WTC11 (cell line): Measurements from ENCODE around the gene RBL1.
"Not testable (repeated sequence)": the region's sequence is repeated elsewhere in the genome, so short reads cannot be mapped to it uniquely, and the experiment has no call there.

ENCODE experiments used
- CBFB ChIP-seq: sonication (generic); formaldehyde crosslinking; IDR thresholded peaks from 2 replicates; pipeline ENCODE4 v1.8.1; 2022; ENCODE audit warnings: mild to moderate bottlenecking, low read depth, missing genetic modification reagents
- CREB1 ChIP-seq: sonication (generic); formaldehyde crosslinking; IDR thresholded peaks from 2 replicates; pipeline ENCODE4 v1.8.0; 2023; ENCODE audit warnings: mild to moderate bottlenecking, missing genetic modification reagents
- ETV6 ChIP-seq: sonication (generic); formaldehyde crosslinking; IDR thresholded peaks from 2 replicates; pipeline ENCODE4 v1.8.1; 2022; ENCODE audit warnings: mild to moderate bottlenecking, missing genetic modification reagents
- HMGA2 ChIP-seq: fragments of 250-450 bp; sonication (Bioruptor Pico); IDR thresholded peaks from 2 replicates; pipeline ENCODE4 v1.4.0; 2021; ENCODE audit warnings: mild to moderate bottlenecking, moderate library complexity
- JUN ChIP-seq: sonication (generic); formaldehyde crosslinking; IDR thresholded peaks from 2 replicates; pipeline ENCODE4 v1.8.0; 2023; ENCODE audit warnings: mild to moderate bottlenecking, missing genetic modification reagents
- MAX ChIP-seq: sonication (generic); formaldehyde crosslinking; IDR thresholded peaks from 2 replicates; pipeline ENCODE4 v1.8.0; 2022; ENCODE audit warnings: mild to moderate bottlenecking, missing genetic modification reagents
- NFE2L1 ChIP-seq: sonication (generic); formaldehyde crosslinking; IDR thresholded peaks from 2 replicates; pipeline ENCODE4 v1.8.1; 2023; ENCODE audit warnings: missing genetic modification reagents
- ZBTB43 ChIP-seq: sonication (generic); formaldehyde crosslinking; IDR thresholded peaks from 2 replicates; pipeline ENCODE4 v1.8.1; 2023; ENCODE audit warnings: mild to moderate bottlenecking, missing genetic modification reagents
- ZNF232 ChIP-seq: sonication (generic); formaldehyde crosslinking; IDR thresholded peaks from 2 replicates; pipeline ENCODE4 v1.8.0; 2022; ENCODE audit warnings: mild to moderate bottlenecking, missing genetic modification reagents
- ZNF263 ChIP-seq: sonication (generic); formaldehyde crosslinking; IDR thresholded peaks from 2 replicates; pipeline ENCODE4 v1.8.1; 2022; ENCODE audit warnings: low read depth, mild to moderate bottlenecking, moderate library complexity, missing genetic modification reagents
- TF ChIP-seq, protein P1 (sequence below): fragments of 200-600 bp; IDR thresholded peaks from 2 replicates; pipeline ENCODE4 v1.8.0; 2022; ENCODE audit warnings: antibody characterized with exemption
- TF ChIP-seq, protein P2 (sequence below): sonication (generic); formaldehyde crosslinking; IDR thresholded peaks from 2 replicates; pipeline ENCODE4 v1.8.1; 2023; ENCODE audit warnings: mild to moderate bottlenecking, missing genetic modification reagents, moderate library complexity
- TF ChIP-seq, protein P3 (sequence below): sonication (generic); formaldehyde crosslinking; conservative IDR thresholded peaks from 2 replicates; pipeline ENCODE4 v1.8.1; 2022; ENCODE audit warnings: mild to moderate bottlenecking, missing genetic modification reagents

DNA sequence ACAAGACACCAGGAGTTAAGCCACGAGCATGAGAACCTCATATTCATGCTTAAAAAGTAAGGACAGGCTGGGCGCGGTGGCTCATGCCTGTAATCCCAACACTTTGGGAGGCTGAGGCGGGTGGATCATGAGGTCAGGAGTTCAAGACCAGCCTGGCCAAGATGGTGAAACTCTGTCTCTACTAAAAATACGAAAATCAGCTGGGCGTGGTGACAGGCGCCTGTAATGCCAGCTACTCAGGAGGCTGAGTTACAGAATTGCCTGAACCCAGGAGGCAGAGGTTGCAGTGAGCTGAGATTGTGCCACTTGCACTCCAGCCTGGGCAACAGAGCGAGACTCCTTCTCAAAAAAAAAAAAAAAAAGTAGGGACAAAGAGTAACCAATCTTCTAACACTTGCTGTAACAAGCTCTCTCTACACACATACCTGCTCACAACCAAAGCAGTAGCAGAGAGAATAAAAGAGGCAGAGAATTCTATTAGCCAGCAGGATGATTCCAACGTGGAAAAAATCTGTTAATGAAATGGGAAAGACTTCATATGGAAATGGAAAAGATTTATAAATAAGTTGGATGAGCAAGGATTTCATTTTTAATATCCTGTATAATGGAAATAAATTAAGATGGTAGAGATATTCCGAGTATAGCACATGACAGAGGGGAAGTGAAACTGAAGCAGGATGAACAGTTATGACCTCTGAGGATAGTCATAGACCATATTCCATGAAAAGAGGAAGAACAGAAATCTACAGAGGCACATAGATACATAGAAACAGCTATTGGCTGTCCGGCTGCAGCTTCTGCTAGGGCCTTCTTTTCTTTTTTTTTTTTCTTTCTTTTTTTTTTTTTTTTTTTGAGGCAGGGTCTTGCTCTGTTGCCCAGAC is 90.5 kb downstream of the RBL1 start:
- not testable (repeated sequence) for TF ChIP-seq MAX; ETV6 (CRISPR knock-in tag); CBFB; ZNF232; JUN; ZBTB43; HMGA2 (CRISPR knock-in tag); ZNF263 (CRISPR knock-in tag); NFE2L1; CREB1 (CRISPR knock-in tag)
- TF ChIP-seq, protein P1, sequence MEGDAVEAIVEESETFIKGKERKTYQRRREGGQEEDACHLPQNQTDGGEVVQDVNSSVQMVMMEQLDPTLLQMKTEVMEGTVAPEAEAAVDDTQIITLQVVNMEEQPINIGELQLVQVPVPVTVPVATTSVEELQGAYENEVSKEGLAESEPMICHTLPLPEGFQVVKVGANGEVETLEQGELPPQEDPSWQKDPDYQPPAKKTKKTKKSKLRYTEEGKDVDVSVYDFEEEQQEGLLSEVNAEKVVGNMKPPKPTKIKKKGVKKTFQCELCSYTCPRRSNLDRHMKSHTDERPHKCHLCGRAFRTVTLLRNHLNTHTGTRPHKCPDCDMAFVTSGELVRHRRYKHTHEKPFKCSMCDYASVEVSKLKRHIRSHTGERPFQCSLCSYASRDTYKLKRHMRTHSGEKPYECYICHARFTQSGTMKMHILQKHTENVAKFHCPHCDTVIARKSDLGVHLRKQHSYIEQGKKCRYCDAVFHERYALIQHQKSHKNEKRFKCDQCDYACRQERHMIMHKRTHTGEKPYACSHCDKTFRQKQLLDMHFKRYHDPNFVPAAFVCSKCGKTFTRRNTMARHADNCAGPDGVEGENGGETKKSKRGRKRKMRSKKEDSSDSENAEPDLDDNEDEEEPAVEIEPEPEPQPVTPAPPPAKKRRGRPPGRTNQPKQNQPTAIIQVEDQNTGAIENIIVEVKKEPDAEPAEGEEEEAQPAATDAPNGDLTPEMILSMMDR = not testable (repeated sequence)
- TF ChIP-seq, protein P2, sequence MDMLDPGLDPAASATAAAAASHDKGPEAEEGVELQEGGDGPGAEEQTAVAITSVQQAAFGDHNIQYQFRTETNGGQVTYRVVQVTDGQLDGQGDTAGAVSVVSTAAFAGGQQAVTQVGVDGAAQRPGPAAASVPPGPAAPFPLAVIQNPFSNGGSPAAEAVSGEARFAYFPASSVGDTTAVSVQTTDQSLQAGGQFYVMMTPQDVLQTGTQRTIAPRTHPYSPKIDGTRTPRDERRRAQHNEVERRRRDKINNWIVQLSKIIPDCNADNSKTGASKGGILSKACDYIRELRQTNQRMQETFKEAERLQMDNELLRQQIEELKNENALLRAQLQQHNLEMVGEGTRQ (CRISPR knock-in tag) = not testable (repeated sequence)
- TF ChIP-seq, protein P3, sequence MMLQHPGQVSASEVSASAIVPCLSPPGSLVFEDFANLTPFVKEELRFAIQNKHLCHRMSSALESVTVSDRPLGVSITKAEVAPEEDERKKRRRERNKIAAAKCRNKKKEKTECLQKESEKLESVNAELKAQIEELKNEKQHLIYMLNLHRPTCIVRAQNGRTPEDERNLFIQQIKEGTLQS (CRISPR knock-in tag) = not testable (repeated sequence)
